ENCODE data around the gene HSD17B14.

HSD17B14 gene

GRCh38 chr19:48815870-48816501 is 20.3 kb downstream of the HSD17B14 start:
- TF ChIP-seq CTCF (IDR thresholded peaks at IDR 0.05; ENCODE audit: borderline replicate concordance, control extremely low read depth, extremely low read depth, insufficient read depth, missing control alignments): no peak
- DNase-seq (ENCODE audit: low spot score): peak; percentile 62
- in situ Hi-C loops (cut with MboI; ENCODE audit: low sequenced_read_pairs, unreplicated experiment): no loop called here

GRCh38 chr19:48814895-48815294 is 21.4 kb downstream of the HSD17B14 start:
- no peak for TF ChIP-seq CTCF (IDR thresholded peaks at IDR 0.05; ENCODE audit: borderline replicate concordance, control extremely low read depth, extremely low read depth, insufficient read depth, missing control alignments)
- DNase-seq (ENCODE audit: low spot score): no peak
- in situ Hi-C loops (cut with MboI; ENCODE audit: low sequenced_read_pairs, unreplicated experiment): no loop called here

- no peak for TF ChIP-seq CTCF (IDR thresholded peaks at IDR 0.05; ENCODE audit: borderline replicate concordance, control extremely low read depth, extremely low read depth, insufficient read depth, missing control alignments)
- peak; percentile 33 for DNase-seq (ENCODE audit: low spot score)
- in situ Hi-C loops (cut with MboI; ENCODE audit: low sequenced_read_pairs, unreplicated experiment): no loop called here
Measured at GRCh38 chr19:48813123-48813913, 23.0 kb downstream of the HSD17B14 start.

- in situ Hi-C loops (cut with MboI; ENCODE audit: low sequenced_read_pairs, unreplicated experiment): no loop called here
- TF ChIP-seq CTCF (IDR thresholded peaks at IDR 0.05; ENCODE audit: borderline replicate concordance, control extremely low read depth, extremely low read depth, insufficient read depth, missing control alignments): no peak
- DNase-seq (ENCODE audit: low spot score): peak; percentile 97
Measured at GRCh38 chr19:48812094-48812929, 24.0 kb downstream of the HSD17B14 start.

- in situ Hi-C loops (cut with MboI; ENCODE audit: low sequenced_read_pairs, unreplicated experiment): no loop called here
- TF ChIP-seq CTCF (IDR thresholded peaks at IDR 0.05; ENCODE audit: borderline replicate concordance, control extremely low read depth, extremely low read depth, insufficient read depth, missing control alignments): no peak
- DNase-seq (ENCODE audit: low spot score): peak; percentile 31
Measured at GRCh38 chr19:48810151-48810550, 26.1 kb downstream of the HSD17B14 start.

- TF ChIP-seq CTCF (IDR thresholded peaks at IDR 0.05; ENCODE audit: borderline replicate concordance, control extremely low read depth, extremely low read depth, insufficient read depth, missing control alignments): no peak
- in situ Hi-C loops (cut with MboI; ENCODE audit: low sequenced_read_pairs, unreplicated experiment): no loop called here
- peak; percentile 26 for DNase-seq (ENCODE audit: low spot score)
Measured at GRCh38 chr19:48807590-48808308, 28.5 kb downstream of the HSD17B14 start.

Data from GM13976 (cell line).